Stimulated activated CD4-positive, alpha-beta T cell treated with anti-CD3 and anti-CD28 coated beads, Interleukin-15, amount 100 ng/mL, for 48 hours (primary cell): Measurements from ENCODE around the gene TARM1.
A peak's percentile ranks its signal among the peaks of the same experiment; 100 is the strongest.
"Not testable (repeated sequence)": the region's sequence is repeated elsewhere in the genome, so short reads cannot be mapped to it uniquely, and the experiment has no call there.

ENCODE experiments used
- DNase-seq, 2 donors: peaks; one replicate each; pipeline ENCODE4 v3.0.0-alpha.2; 2020; ENCODE audit warnings: low read depth in 2 of 2

The TARM1 gene

DNA sequence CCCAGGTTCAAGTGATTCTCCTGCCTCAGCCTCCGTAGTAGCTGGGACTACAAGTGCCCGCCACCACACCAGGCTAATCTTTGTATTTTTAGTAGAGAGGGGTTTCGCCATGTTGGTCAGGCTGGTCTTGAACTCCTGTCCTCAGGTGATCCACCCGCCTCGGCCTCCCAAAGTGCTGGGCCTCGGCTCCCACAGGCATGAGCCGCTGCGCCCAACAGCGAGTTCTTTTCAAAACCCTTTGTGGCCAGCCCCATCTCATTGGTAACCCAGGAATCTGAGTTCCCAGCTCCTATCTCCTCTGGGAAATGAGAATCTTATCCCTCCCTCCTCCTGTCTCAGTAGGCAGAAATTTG lies 18.7 kb upstream of the TARM1 start:
- DNase-seq: not testable (repeated sequence)

DNA sequence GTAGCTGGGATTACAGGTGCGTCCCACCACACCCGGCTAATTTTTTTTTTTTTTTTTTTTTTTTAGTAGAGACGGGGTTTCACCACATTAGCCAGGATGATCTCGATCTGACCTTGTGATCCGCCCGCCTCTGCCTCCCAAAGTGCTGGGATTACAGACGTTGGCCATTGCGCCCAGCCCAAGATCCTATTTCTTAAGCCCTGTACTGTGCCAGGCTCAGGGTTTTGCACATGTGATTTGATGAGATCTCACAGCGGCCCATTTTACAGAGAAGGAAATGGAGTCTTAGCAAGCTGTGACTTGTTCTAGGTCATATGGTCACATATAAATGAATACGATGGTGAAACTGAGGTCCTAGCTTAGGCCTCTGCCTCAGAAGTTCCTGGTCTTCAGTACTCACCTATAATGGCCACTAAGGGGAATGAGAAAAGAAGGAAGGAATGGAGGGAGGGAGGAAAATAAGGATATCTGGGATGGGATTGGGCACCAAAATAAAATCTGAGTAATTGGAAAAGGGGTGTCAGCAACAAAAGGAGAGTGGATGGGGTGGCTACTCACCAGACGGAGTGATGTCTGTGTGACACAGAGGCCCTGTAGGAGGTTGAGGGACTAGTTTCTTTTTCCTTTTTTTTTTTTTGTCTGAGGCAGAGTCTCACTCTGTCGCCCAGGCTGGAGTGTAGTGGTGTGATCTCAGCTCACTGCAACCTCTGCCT lies 18.2 kb upstream of the TARM1 start:
- DNase-seq: no peak

DNA sequence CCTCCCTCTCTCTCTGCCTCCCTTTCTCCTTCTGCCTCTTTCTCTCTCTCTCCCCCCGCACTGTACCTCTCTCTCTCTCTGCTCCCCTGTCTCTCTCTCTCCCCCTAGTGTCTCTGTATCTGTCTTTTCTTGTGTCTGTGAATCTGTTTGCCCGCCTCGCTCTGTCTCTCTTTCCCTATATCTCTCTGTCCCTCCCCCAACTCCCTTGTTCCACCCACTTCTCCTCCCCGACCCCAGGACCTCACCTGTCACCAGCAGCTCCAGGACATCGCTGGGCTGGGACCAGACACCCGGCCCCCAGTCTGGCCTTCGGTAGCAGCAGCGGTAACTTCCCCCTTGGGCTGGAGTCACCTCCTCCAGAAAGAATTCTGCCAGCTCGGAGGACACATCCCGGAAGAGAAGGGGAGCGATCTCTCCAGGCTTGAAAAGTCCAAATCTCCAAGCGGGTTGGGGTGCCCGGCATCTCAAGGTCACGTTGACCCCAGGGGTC lies 15.5 kb upstream of the TARM1 start:
- no peak for DNase-seq

DNA sequence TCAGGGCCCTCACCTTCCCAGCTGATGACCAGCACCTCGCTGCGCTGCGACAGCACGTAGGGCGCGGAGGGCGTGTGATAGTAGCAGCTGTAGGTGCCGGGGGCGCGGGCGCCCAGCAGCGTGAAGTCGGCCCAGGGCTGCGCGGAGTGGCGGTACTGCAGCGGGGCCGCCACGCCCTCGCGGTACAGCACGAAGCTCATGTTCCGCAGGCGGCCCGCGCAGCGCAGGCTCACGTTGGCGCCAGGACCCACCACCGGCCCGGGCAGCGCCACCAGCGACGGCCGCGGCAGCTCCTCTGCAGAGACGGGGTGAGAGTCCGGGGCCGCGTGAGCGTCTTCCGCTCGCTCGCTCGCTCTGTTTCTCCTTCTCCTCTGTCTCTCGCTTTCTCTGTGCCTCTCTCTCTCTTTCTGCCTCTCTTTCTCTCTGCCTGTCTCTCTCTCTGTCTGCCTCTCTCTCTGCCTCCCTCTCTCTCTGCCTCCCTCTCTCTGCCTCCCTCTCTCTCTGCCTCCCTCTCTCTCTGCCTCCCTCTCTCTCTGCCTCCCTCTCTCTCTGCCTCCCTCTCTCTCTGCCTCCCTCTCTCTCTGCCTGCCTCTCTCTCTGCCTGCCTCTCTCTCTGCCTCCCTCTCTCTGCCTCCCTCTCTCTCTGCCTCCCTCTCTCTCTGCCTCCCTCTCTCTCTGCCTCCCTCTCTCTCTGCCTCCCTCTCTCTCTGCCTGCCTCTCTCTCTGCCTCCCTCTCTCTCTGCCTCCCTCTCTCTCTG lies 14.9 kb upstream of the TARM1 start:
- peak in 1 of 2 donors; percentile 38 for DNase-seq

DNA sequence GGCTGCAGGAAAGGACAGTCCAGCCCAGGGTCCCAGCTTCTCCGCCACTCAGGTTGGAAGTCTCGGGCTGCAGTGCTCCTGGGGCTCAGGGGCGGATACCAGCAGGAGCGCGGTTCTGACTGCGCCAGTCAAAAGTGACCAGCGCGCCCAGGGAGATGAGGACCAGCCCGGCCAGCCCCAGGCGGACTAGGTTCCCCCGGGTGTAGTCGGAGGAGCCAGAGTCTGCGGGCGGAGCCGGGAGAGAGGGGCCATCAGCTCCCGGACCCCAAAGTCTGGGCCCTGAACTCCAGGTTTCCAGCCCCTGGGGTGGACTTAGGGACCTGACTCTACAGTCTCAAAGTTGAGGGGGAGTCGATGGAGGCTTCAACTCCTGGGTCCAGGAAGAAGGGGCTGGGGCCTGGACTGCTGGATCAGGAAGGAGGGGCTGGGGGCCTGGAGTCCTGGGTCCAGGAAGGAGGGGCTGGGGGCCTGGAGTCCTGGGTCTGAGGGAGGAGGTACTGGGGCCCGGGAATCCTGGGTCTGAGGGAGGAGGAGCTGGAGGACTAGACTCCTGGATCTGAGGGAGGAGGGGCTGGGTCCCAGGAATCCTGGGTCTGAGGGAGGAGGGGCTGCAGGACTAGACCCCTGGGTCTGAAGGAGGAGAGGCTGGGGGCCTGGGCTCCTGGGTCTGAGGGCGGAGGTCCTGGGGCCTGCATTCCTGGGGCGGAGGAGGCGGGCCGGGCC lies 14.1 kb upstream of the TARM1 start:
- DNase-seq: no peak

DNA sequence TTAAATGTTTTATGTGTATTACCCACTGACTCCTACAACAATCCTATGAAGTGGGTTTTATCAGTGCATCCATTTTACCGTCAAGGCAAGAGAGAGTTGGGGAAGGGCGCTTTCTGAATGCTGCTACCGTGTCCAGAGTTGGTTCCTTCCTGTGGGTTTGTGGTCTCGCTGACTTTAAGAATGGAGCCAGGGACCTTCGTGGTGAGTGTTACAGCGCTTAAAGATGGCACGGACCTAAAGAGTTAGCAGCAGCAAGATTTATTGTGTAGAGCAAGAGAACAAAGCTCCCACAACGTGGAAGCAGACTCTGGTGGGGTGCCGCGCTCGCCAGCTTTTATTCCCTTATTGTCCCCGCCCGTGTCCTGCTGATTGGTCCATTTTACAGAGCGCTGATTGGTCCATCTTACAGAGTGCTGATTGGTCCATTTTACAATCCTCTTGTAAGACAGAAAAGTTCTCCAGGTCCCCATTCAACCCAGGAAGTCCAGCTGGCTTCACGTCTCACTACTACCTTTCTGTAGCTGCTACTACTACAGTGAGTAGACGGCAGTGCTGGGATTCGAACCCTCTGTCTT lies 13.3 kb upstream of the TARM1 start:
- no peak for DNase-seq

DNA sequence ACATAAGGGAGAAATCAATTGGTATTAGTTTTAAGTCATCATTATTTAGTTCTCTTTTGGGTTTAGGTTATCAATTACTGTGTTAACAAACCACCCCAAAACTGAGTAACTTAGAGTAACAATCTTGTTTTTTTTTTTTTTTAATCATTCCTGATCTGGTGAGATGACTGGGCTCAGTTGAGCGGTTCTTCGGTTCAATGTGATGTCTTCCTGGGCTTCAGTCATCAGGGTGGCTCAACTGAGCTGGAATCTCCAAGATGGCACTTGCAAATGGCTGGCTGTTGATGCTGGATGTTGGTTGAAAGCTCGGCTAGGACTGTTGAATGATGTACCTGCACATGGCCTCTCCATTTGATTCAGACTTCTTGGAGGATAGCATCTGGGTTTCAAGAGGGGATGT lies 3.2 kb upstream of the TARM1 start:
- DNase-seq: no peak

DNA sequence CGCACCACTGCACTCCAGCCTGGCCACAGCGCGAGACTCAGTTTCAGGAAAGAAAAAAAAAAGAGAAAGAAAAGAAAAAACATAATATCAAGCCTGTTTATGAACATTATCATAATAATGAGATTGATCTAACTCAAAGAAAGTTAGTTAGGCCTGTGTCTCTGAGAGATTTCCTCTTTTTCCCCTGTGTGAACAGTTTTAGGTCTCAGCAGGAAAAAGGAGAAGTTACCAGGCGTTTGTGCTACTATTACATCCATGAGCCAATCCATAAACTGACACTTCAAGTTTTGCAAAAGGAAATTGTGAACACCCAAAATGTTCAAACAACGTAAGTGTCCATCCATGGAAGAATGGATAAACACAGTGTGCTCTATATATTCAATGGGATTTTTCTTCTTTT lies 3.8 kb downstream of the TARM1 start:
- DNase-seq: no peak

DNA sequence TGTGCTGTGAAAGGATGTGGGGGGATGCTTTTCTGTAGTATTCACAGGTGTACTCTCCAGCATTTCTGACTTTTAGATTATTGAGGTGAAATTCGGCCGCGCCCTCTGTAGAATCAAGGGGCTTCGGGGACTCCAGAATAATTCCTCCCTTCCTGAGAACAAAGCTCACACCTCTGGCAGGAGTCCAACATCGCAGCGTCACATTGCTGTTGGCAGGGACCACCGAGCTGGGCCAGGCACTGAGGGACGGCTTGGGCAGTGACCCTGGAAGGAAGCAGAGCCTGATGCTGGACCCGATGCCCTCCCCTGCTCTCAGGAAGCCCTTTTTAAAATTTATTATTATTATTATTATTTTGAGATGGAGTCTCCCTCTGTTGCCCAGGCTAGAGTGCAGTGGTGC lies 6.3 kb downstream of the TARM1 start:
- DNase-seq: no peak

DNA sequence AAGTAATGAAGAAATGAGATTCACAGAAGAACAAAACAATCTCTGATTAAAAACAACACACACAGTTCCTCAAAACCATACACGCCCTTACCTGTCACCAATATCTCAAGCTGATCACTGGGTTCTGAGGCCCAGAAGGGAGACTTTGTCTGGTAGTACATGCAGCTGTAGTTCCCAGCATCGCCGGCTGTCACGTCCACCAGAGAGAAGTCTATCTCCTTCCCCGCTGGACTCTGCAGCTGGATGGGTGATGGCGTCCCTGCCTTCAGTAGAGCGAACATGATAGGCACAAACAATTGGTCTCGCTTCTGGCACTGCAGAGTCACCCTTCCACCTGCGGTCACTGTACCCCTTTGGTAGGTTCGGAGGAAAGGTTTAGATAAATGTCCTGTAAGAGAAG lies 7.3 kb downstream of the TARM1 start:
- DNase-seq: no peak

DNA sequence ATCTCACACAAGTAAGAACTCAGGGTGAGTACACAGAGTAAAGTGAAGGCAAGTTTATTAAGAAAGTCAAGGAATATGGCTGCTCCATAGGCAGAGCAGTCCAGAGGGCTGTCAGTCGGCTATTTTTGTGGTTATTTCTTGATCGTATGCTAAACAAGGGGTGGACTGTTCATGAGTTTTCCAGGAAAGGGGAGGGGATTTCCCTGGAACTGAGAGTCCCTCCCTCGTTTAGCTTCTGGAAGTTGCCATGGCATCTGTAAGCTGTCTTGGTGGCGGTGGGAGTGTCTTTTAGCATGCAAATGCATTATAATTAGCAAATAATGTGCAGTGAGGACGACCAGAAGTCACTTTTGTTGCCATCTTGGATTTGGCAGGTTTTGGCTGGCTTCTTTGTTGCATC lies 11.7 kb downstream of the TARM1 start:
- no peak for DNase-seq

DNA sequence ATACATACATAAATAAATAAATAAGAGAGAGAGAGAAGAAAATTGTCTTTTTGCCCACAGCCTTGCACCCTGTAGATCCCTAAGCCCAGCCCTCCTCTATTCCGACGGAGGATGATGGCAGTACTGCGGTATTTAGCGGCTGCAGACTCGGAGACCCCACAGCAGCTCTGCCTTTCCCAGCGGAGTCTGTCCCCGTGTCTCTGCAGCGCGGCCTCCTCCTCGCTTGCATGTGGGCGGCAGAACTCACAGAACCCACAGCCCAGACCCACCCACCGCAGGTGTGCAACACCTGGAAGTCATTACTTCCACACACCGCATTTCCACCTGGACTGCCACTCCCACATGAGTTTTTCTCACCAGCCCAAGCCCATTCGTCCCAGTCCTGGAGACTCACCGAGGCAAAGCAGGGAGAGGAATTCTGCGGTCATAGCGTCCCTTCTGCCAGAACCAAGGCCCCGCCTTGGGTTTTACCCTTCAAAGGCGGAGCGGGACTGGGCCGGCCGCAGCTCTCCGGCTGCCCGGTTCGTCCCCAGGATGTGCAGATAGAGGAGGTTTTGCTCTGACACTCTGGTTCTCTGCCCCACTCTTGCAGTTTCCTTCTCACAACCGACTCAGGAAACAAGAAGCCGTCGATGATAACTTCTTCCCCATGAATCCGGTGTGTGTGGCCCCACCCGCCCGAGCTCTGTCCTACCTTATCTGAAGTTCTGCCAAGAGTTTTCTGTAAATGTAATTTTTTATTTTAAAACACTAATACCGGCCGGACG lies 17.6 kb downstream of the TARM1 start, which contains the start of gene VSTM1:
VSTM1 (minus strand) TSS at position 548 of the 767 bp plus-strand sequence; CDS start at position 428, 120 bp downstream.
- DNase-seq: no peak

DNA sequence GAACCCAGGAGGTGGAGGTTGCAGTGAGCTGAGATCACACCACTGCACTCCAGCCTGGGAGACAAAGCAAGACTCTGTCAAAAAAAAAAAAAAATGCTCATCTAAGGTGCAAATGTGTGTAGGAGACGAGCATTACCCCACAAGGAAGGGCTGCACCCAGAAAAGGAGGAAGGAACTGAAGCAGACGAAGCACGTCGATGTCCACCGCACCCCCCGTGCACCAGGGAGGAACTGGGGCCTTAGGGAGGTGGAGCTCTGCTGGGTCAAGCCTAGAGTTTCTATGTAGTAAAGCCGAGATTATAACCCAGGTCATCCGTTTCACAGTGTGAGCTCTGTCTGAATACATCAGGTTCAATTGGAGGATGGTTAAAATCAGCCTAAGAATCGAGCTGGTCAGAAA lies 18.5 kb downstream of the TARM1 start:
- DNase-seq: no peak

DNA sequence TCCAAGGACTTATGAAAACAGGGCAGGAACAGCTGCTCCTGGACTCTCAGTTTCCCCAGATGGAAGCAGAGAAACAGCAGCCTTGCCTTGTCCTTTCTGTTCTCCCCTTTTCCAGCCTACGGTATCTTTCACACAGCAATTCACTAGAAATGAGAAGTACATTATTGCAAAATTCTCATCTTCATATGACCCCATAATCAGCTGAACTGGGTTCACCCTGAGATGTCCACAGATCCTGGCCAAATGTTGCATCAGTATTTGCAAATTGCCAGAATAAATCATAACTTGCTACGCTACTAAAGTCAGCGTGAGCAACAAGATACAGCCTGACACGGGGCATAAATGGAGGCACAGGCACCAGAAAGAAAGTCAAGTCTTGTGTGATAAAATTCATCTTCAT lies 33.5 kb downstream of the TARM1 start:
- DNase-seq: no peak

DNA sequence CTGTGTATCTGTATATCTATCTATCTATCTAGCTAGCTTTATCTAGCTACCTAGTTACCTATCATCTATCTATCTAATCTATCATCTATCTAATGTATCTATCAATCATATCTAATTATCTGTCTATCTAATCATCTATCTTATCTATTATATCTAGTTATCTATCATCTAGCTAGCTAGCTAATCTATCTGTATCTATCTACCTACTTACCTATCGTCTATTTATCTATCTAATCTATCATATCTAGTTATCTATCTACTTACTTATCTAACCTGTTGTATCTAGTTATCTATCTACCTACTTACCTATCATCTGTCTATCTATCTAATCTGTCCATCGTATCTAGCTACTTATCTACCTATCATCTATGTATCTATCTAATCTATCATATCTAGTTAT lies 35.4 kb downstream of the TARM1 start:
- no peak for DNase-seq

DNA sequence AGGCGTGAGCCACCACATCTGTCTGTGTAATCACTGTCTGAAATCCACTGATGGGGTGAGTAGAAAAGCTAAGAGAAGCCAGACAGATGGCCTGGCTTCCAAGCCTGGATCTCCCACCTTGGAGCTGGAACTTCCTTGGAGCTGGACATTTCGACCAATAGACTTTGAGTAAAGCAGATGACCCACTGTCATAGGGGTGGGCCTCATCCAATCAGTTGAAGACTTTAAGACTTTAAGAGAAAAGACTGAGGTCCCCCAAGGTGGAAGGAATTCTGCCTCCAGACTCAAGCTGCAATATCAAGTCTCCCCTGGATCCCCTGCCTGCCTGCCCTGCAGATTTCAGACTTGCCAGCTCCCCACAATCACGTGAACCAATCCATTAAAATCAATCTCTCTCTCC lies 38.2 kb downstream of the TARM1 start:
- DNase-seq: no peak

DNA sequence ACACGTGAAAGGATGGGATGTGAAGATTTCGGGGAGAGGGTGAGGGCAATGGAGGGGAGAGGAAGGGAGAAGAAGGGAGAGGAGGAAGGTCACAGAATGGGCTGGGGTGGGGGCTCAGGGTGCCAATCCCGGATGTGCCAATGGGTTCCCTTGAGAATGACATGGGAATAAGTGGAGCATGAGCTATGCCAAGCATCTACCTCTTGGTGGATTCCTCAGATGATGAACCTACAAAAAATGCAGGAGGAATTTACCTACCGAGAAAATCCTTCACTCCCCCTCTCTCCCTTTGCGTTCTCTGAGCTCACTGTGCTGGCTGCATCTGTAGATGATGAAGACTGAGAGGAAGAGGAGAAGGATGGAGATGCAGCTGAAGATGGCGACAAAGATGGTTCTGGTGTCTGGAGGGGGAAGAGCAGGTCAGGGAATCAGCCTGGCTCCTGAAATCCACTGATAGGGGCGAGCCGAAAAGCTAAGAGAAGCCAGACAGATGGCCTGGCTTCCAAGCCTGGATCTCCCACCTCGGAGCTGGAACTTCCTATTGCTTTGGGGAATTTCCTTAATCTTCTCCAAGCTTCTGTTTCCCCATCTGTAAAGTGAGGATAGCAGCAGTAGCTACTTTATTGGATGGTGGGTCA lies 39.1 kb downstream of the TARM1 start:
- no peak for DNase-seq

DNA sequence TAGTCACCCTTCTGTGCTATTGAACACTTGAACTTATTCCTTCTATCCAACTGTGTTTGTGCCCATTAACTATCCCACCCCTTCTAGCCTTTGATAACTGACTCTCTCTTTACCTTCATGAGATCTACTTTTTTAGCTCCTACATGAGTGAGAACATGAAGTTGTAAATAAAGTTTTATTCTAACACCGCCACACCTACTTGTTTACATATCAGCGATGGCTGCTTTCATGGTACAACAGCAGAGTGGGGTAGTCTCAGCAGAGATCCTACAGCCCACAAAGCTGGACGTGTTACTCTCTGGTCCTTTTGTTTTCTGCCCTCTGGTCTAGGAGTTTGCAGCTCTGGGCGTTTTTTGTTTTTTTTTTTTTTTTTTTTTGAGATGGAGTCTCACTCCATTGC lies 41.2 kb downstream of the TARM1 start:
- no peak for DNase-seq

DNA sequence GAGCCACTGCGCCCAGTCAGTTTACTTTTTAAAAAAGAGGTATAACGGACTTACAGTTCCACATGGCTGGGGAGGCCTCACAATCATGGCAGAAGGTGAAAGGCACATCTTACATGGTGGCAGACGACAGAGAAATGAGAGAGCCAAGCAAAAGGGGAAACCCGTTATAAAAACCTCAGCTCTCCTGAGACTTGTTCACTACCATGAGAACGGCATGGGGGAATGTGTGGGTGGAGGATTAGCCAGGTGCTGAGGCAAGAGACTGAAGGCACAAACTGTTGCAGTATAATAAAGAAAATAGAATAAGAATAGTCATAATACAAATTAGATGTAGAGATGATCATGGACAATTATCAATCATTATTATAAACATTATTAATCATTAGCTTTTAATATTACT lies 44.6 kb downstream of the TARM1 start:
- not testable (repeated sequence) for DNase-seq

DNA sequence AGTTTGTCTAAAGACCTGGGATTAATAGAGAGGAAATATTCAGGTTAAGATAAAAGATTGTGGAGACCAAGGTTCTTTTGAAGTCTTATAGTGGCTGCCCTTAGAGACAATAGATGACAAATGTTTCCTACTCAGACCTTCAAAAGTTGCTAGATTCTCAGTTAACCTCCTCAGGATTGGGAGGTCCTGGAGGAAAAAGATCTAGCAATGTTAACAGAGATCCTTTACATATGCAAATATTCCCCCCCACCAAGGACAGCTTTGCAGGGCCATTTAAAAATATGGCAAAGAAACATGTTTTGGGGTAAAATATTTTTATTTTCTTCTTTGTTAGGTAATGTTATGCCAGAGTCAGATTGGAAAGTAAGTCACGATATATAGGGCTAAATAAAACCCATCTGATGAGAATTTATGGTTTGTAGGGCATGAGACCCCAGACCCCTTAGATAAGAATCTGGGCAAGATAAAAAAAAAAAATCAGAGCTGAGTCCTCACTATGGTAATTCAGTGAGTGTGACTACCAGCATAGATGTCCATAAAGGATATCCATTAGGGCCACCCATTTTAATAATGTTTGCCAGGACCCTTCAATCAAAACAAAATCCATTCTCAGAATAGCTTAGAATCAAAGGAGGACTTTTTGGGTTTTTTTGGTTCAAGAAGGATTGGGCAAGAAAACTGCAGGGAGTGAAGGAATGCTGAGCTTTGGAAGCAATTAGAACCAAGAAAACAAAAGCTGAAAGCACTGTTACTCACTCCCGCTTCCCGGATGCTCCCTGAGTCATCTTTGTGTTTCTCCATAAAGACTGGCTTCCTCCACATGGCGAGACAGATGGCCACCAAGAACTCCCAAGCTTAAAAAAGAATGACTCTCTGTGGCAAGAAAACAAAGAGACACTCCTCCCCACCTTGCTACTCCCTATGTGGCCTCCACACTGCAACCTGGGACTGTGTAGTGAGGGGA lies 45.7 kb downstream of the TARM1 start:
- no peak for DNase-seq
